Activated CD4-positive, alpha-beta memory T cell treated with anti-CD3 and anti-CD28 coated beads for 36 hours (primary cell): ENCODE results near the gene TSSK6. TPM values are rescaled to one million over a fixed set of nuclear protein-coding genes. Genes with fewer than 3 reads are reported as not detected.
A peak's percentile ranks its signal among the peaks of the same experiment; 100 is the strongest.

ENCODE experiments used
- CTCF ChIA-PET: fragments of 350-600 bp; sonication (Branson Sonifier 250); formaldehyde crosslinking; loops from one replicate; lab custom pipeline; 2021; ENCODE audit warnings: antibody characterized with exemption, inconsistent platforms; lab: Charles Lee
- POLR2A ChIA-PET: fragments of 350-600 bp; sonication (Branson Sonifier 250); formaldehyde crosslinking; loops from one replicate; lab custom pipeline; 2021; ENCODE audit warnings: antibody characterized with exemption; lab: Charles Lee
- DNase-seq: peaks from one replicate; pipeline ENCODE4 v3.0.0-alpha.2; 2020
- H3K27ac Mint-ChIP-seq: one replicate; pipeline ENCODE4 v1.8.0; 2021; ENCODE audit warnings: mixed read lengths
- H3K27me3 Mint-ChIP-seq: one replicate; pipeline ENCODE4 v1.8.0; 2021; ENCODE audit warnings: mixed read lengths
- H3K36me3 Mint-ChIP-seq: one replicate; pipeline ENCODE4 v1.8.0; 2021; ENCODE audit warnings: mixed read lengths
- H3K4me1 Mint-ChIP-seq: one replicate; pipeline ENCODE4 v1.8.0; 2021; ENCODE audit warnings: low read depth, mixed read lengths
- H3K4me3 Mint-ChIP-seq: one replicate; pipeline ENCODE4 v1.8.0; 2021; ENCODE audit warnings: mild to moderate bottlenecking, mixed read lengths
- H3K9me3 Mint-ChIP-seq: one replicate; pipeline ENCODE4 v1.8.0; 2021; ENCODE audit warnings: mixed read lengths
- intact Hi-C: fragments of 100-400 bp; cut with micrococcal nuclease; formaldehyde crosslinking; loops from one replicate; pipeline ENCODE4 v1.15.1; 2023
- total RNA-seq, 2 experiments: library from RNA; stranded (reverse); gene quantifications; one replicate each; pipeline ENCODE4 v1.2.3, GENCODE V29; 2021

The TSSK6 gene
- total RNA-seq, 2 experiments from 2014 or later, result 3.1 to 4.7 TPM

- DNase-seq, result peak; percentile 97
- Mint-ChIP-seq H3K36me3 (peaks cover 8% of the 10 kb centered on the region), H3K27ac (peak overlapping the region; percentile 95), H3K27me3 (no peaks in the 10 kb centered on the region), H3K4me1 (peaks cover 51% of the 10 kb centered on the region), H3K9me3 (no peaks in the 10 kb centered on the region), H3K4me3 (peak overlapping the region; percentile 57)
- CTCF ChIA-PET, result interaction anchor here (0.6 to 6.3 kb wide), 18 partner anchors 13 to 339 kb away, joined by 3 to 215 read pairs (median 9); partner anchors contain the start of genes BORCS8, GATAD2A, NDUFA13 and RFXANK
- POLR2A ChIA-PET, result interaction anchor here (0.6 to 3.7 kb wide), 7 partner anchors 8 to 124 kb away, joined by 3 to 23 read pairs (median 4); partner anchors contain the start of genes GATAD2A and TSSK6
- intact Hi-C loops, result loop anchor here (1.0 to 2.0 kb wide), 7 partner anchors 30 to 297 kb away; partner anchors contain the start of genes BORCS8, GATAD2A, MAU2 and RFXANK
Observed at GRCh38 chr19:19488875-19489690, 26.3 kb downstream of the TSSK6 start.

GRCh38 chr19:19487950-19488874, 27.1 kb downstream of the TSSK6 start:
- intact Hi-C loops, result loop anchor here (2.0 kb wide), 2 partner anchors 41 to 167 kb away; partner anchors contain the start of genes MAU2 and SUGP1
- peaks cover 49% of the 10 kb centered on the region for H3K4me1 Mint-ChIP-seq
- CTCF ChIA-PET, result interaction anchor here (1.7 to 6.3 kb wide), 8 partner anchors 12 to 122 kb away, joined by 6 to 215 read pairs (median 18); partner anchors contain the start of genes GATAD2A, NDUFA13 and TSSK6
- DNase-seq, result no peak
- H3K9me3 Mint-ChIP-seq, result no peaks in the 10 kb centered on the region
- peak overlapping the region; percentile 57 for H3K4me3 Mint-ChIP-seq
- peak overlapping the region; percentile 95 for H3K27ac Mint-ChIP-seq
- POLR2A ChIA-PET, result interaction anchor here (0.7 to 3.7 kb wide), 5 partner anchors 7 to 124 kb away, joined by 3 to 23 read pairs (median 3); partner anchors contain the start of genes GATAD2A and TSSK6
- H3K27me3 Mint-ChIP-seq, result no peaks in the 10 kb centered on the region
- peaks cover 4% of the 10 kb centered on the region for H3K36me3 Mint-ChIP-seq

GRCh38 chr19:19487077-19487949, 28.0 kb downstream of the TSSK6 start:
- peak overlapping the region; percentile 95 for H3K27ac Mint-ChIP-seq
- CTCF ChIA-PET, result interaction anchor here (1.7 to 6.3 kb wide), 2 partner anchors 81 to 121 kb away, joined by 6 to 215 read pairs; partner anchors contain the start of gene GATAD2A
- H3K9me3 Mint-ChIP-seq, result no peaks in the 10 kb centered on the region
- intact Hi-C loops, result no loop called here
- no peak overlapping the region for H3K4me3 Mint-ChIP-seq
- peaks cover 57% of the 10 kb centered on the region for H3K4me1 Mint-ChIP-seq
- no peaks in the 10 kb centered on the region for H3K27me3 Mint-ChIP-seq
- no peak for DNase-seq
- H3K36me3 Mint-ChIP-seq, result peaks cover 4% of the 10 kb centered on the region
- POLR2A ChIA-PET, result no interaction called here

DNA sequence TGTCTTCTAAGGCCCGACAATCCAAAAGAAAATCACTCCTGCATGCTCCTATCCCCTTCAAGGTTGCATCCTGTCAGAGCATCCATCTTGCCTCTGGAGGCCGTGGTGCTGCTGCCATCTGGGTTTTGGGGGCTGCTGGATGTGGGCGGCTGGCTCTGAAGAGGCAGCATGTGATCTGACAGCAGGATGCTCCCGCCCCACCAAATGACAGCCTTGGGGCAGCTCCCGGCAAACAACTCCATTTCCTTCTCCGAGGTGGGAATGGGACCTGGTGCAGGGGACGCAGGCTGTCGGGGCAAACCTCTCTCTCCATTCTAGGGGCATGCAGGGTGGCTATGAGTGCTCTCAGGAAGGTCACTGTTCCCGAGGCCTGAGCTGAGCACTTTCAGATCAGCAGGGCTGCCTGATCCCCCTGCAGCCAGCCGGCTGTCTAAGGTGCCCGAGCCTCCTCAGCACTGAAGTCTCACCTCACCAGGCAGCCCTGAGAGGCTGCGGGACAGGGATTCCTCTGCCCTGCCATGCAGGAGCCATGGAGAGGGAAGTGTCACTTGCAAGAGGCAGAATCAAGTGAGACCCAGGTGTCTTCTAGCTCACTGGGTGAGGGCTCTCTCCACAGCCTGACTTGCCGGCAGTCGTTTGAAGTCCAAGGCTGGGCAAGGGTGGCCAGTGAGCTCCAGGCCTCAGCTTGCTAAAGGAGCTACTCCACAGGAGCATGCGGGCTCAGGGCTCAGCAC, 28.8 kb downstream of the TSSK6 start:
- no peak overlapping the region for H3K4me3 Mint-ChIP-seq
- ChIA-PET CTCF (interaction anchor here (1.7 kb wide), 1 partner anchor 81 kb away, joined by 6 read pairs; the partner anchor contains the start of gene GATAD2A), POLR2A (no interaction called here)

GRCh38 chr19:19485998-19486290, 29.4 kb downstream of the TSSK6 start:
- H3K27ac Mint-ChIP-seq, result peak overlapping the region; percentile 5
- peaks cover 66% of the 10 kb centered on the region for H3K4me1 Mint-ChIP-seq

More for the DNA sequence above, 28.8 kb downstream of the TSSK6 start:
- peaks cover 63% of the 10 kb centered on the region for H3K4me1 Mint-ChIP-seq
- H3K9me3 Mint-ChIP-seq, result no peaks in the 10 kb centered on the region
- intact Hi-C loops, result no loop called here
- DNase-seq, result no peak
- H3K27me3 Mint-ChIP-seq, result no peaks in the 10 kb centered on the region
- H3K36me3 Mint-ChIP-seq, result peaks cover 4% of the 10 kb centered on the region
- H3K27ac Mint-ChIP-seq, result peak overlapping the region; percentile 58

GRCh38 chr19:19485161-19485997, 30.0 kb downstream of the TSSK6 start:
- ChIA-PET CTCF (no interaction called here), POLR2A (no interaction called here)
- Mint-ChIP-seq H3K36me3 (peaks cover under 1% of the 10 kb centered on the region), H3K4me3 (no peak overlapping the region), H3K27me3 (no peaks in the 10 kb centered on the region), H3K27ac (peak overlapping the region; percentile 49), H3K9me3 (no peaks in the 10 kb centered on the region), H3K4me1 (peaks cover 69% of the 10 kb centered on the region)
- no peak for DNase-seq
- intact Hi-C loops, result no loop called here

More at GRCh38 chr19:19485998-19486290, 29.4 kb downstream of the TSSK6 start:
- CTCF ChIA-PET, result no interaction called here
- POLR2A ChIA-PET, result no interaction called here
- DNase-seq, result no peak
- no peaks in the 10 kb centered on the region for H3K9me3 Mint-ChIP-seq
- peaks cover 4% of the 10 kb centered on the region for H3K36me3 Mint-ChIP-seq
- intact Hi-C loops, result no loop called here
- H3K4me3 Mint-ChIP-seq, result no peak overlapping the region
- no peaks in the 10 kb centered on the region for H3K27me3 Mint-ChIP-seq

- DNase-seq, result peak; percentile 49
- CTCF ChIA-PET, result interaction anchor here (1.0 to 1.2 kb wide), 2 partner anchors 77 to 118 kb away, joined by 3 to 5 read pairs; no protein-coding TSS in a partner anchor
- H3K27me3 Mint-ChIP-seq, result no peaks in the 10 kb centered on the region
- POLR2A ChIA-PET, result interaction anchor here (0.7 kb wide), 1 partner anchor 78 kb away, joined by 3 read pairs; the partner anchor contains the start of gene GATAD2A
- peaks cover 6% of the 10 kb centered on the region for H3K36me3 Mint-ChIP-seq
- intact Hi-C loops, result no loop called here
- peaks cover 60% of the 10 kb centered on the region for H3K4me1 Mint-ChIP-seq
- H3K27ac Mint-ChIP-seq, result peak overlapping the region; percentile 64
- no peaks in the 10 kb centered on the region for H3K9me3 Mint-ChIP-seq
- H3K4me3 Mint-ChIP-seq, result no peak overlapping the region
Observed at GRCh38 chr19:19482809-19483596, 32.3 kb downstream of the TSSK6 start.

DNA sequence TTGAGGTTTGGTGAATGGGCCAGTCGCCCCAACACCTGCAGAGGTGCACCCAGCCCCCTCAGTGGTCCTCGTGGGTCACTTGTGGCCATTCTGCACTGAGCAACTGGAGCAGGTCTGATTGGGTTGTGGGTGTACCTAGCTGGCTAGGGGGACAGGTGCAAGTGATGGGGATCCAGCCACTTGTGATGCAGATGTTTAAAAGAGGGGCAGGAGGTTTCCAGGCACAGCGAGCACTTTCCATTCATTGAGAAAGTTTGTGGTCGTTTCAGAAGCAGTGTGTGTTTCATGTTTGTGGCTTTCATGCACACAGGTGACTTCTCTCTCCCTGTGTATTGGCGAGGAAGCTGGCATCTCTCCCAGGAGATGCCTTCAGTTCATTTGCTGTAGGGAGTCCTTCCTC, 34.7 kb downstream of the TSSK6 start:
- H3K27me3 Mint-ChIP-seq, result no peaks in the 10 kb centered on the region
- intact Hi-C loops, result no loop called here
- DNase-seq, result peak; percentile 54
- no peaks in the 10 kb centered on the region for H3K9me3 Mint-ChIP-seq
- ChIA-PET CTCF (interaction anchor here (0.6 to 1.1 kb wide), 2 partner anchors 52 to 74 kb away, joined by 3 to 4 read pairs; no protein-coding TSS in a partner anchor), POLR2A (interaction anchor here (0.6 to 1.0 kb wide), 3 partner anchors 8 to 113 kb away, joined by 3 to 4 read pairs (median 3); partner anchors contain the start of gene GATAD2A)
- H3K36me3 Mint-ChIP-seq, result peaks cover 8% of the 10 kb centered on the region
- H3K4me1 Mint-ChIP-seq, result peaks cover 62% of the 10 kb centered on the region
- no peak overlapping the region for H3K4me3 Mint-ChIP-seq
- peak overlapping the region; percentile 28 for H3K27ac Mint-ChIP-seq

DNA sequence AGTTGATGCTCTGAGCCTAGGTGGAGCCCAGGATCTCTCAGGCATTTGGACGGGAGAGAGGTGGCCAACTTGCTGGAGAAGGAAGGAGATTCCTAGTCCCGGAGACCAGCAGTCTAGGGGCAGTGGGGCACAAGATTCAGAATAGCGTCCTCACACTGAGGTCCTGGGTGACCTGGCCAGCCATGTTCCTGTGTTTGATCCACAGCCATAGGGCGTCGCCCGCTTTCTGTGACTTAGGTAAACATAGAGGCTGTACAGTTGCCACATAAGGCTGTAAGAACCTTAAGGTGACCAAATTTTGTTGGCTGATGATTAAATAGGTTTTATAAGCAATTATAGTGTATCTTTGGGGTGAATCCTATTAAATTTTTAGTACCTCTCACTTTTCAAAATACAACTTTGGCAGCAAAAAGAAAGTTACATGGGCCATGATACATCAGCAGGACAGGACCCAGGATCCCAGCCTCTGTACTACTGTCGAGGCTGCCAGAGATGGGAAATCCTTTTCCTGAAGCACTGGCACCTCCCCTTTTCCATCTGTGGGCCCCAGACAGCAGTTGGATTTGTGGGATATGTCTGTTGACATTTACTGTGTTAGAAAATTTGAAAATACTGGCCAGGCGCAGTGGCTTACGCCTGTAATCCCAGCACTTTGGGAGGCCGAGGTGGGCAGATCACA, 37.5 kb downstream of the TSSK6 start:
- POLR2A ChIA-PET, result no interaction called here
- H3K27ac Mint-ChIP-seq, result peak overlapping the region; percentile 5
- intact Hi-C loops, result no loop called here
- H3K4me1 Mint-ChIP-seq, result peaks cover 82% of the 10 kb centered on the region
- H3K36me3 Mint-ChIP-seq, result peaks cover 13% of the 10 kb centered on the region
- H3K27me3 Mint-ChIP-seq, result no peaks in the 10 kb centered on the region
- H3K9me3 Mint-ChIP-seq, result no peaks in the 10 kb centered on the region
- CTCF ChIA-PET, result interaction anchor here (1.6 kb wide), 1 partner anchor 72 kb away, joined by 7 read pairs; the partner anchor contains the start of gene GATAD2A
- no peak for DNase-seq
- H3K4me3 Mint-ChIP-seq, result no peak overlapping the region
